ENCODE measurements around the gene MAPRE2.

The MAPRE2 gene

DNA sequence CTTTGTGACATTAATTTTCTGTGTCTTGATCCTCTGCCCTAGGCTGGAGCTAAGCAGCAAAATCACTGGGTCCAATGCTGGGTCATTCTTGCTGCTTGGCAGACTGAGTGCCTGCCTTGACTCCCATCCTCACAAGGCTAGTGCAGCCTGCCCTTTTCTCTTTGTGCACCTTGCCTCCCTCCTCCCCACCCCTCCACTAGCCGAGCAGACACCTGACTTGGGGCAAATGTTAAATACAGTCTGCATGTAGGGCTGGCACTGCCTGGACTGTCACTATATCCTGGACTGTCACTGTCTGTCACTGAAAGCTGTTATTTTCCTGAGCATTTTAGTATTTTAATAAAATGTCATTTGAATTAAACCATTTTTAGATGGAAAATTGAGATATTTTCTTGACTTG is 33.4 kb downstream of the MAPRE2 start:
- Histone ChIP-seq H3K79me2 (ENCODE audit: insufficient read depth, low read depth) (no peaks in the 10 kb centered on the region), H3K9ac (no peak overlapping the region), H3K36me3 (ENCODE audit: insufficient read depth) (no peaks in the 10 kb centered on the region), H3K4me3 (IDR thresholded peaks at IDR 0.05; ENCODE audit: insufficient read depth, low read depth, low read length) (no peak overlapping the region), H3K27me3 (ENCODE audit: insufficient read depth, low read depth) (no peaks in the 10 kb centered on the region), H3K4me2 (no peak overlapping the region), H3K27ac (no peak overlapping the region), H4K20me1 (ENCODE audit: insufficient read depth) (no peaks in the 10 kb centered on the region), H3K4me1 (ENCODE audit: low read depth, poor library complexity, severe bottlenecking) (no peaks in the 10 kb centered on the region), H2AFZ (ENCODE audit: low read depth) (no peak overlapping the region)
- TF ChIP-seq, protein P1, sequence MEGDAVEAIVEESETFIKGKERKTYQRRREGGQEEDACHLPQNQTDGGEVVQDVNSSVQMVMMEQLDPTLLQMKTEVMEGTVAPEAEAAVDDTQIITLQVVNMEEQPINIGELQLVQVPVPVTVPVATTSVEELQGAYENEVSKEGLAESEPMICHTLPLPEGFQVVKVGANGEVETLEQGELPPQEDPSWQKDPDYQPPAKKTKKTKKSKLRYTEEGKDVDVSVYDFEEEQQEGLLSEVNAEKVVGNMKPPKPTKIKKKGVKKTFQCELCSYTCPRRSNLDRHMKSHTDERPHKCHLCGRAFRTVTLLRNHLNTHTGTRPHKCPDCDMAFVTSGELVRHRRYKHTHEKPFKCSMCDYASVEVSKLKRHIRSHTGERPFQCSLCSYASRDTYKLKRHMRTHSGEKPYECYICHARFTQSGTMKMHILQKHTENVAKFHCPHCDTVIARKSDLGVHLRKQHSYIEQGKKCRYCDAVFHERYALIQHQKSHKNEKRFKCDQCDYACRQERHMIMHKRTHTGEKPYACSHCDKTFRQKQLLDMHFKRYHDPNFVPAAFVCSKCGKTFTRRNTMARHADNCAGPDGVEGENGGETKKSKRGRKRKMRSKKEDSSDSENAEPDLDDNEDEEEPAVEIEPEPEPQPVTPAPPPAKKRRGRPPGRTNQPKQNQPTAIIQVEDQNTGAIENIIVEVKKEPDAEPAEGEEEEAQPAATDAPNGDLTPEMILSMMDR (conservative IDR thresholded peaks at IDR 0.05; ENCODE audit: low read depth, low read length): no peak

DNA sequence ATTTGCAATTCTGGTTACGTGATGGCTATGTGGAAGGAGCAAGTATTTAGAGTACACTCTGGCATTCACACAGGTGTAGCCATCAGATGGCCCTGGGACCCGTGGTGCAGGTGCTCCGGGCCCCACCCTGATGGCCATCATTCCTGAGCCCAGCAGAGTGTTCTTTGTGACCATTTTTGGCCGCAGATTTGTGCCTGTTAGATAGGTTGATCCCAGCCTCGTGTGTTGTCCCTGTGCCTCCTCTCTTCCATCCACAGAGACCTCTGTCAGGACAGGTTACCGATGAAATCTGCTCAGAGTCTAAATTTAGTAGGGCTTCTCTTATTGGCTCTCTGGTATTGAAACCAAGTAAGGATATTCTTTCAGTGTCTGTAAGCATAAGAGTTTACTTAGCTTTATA is 33.9 kb downstream of the MAPRE2 start:
- Histone ChIP-seq H3K4me1 (ENCODE audit: low read depth, poor library complexity, severe bottlenecking) (no peaks in the 10 kb centered on the region), H3K36me3 (ENCODE audit: insufficient read depth) (no peaks in the 10 kb centered on the region), H4K20me1 (ENCODE audit: insufficient read depth) (no peaks in the 10 kb centered on the region), H2AFZ (ENCODE audit: low read depth) (no peak overlapping the region), H3K4me2 (no peak overlapping the region), H3K4me3 (IDR thresholded peaks at IDR 0.05; ENCODE audit: insufficient read depth, low read depth, low read length) (no peak overlapping the region), H3K27me3 (ENCODE audit: insufficient read depth, low read depth) (no peaks in the 10 kb centered on the region), H3K27ac (no peak overlapping the region), H3K9ac (no peak overlapping the region), H3K79me2 (ENCODE audit: insufficient read depth, low read depth) (no peaks in the 10 kb centered on the region)
- TF ChIP-seq, protein P1 (conservative IDR thresholded peaks at IDR 0.05; ENCODE audit: low read depth, low read length): no peak

DNA sequence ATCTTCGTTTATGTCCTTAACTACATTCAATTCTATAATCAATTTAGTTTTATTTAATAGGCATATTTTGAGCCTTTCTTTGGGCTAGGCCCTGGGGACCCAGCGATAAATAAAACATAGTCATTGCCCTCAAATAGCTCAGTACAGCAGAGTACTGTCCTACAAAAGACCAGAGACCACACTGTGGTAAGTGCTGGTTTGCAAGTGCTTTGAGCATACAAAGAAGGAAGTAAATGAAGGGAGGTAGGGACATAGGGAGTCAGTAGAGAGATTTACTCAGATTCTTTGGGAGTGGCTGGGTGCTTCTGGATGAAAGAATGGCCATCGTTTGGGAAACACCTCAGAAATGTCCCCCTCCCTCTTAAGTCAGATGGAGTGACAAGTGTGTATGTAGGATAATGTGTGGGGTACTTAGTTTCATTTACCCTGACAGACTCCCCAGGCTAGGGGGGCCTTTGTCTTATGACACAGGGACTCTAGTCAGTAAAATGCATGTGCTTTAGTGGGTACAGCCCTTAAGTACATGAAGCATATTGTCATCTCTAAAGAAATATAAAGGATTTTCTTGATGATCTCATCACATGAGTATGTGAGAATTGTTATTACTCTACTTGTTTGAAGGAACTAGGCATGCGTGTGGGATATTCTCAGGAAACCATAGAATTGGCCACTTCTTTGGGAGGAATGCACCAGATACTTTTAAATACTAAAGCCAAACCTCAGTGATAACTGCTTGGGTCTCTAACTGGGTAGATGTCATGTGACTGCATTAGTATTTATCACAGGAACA is 35.1 kb downstream of the MAPRE2 start:
- Histone ChIP-seq H3K36me3 (ENCODE audit: insufficient read depth) (no peaks in the 10 kb centered on the region), H3K27ac (no peak overlapping the region), H3K4me1 (ENCODE audit: low read depth, poor library complexity, severe bottlenecking) (no peaks in the 10 kb centered on the region), H3K9ac (no peak overlapping the region), H3K79me2 (ENCODE audit: insufficient read depth, low read depth) (no peaks in the 10 kb centered on the region), H3K4me2 (no peak overlapping the region), H3K27me3 (ENCODE audit: insufficient read depth, low read depth) (no peaks in the 10 kb centered on the region), H2AFZ (ENCODE audit: low read depth) (no peak overlapping the region), H4K20me1 (ENCODE audit: insufficient read depth) (no peaks in the 10 kb centered on the region), H3K4me3 (IDR thresholded peaks at IDR 0.05; ENCODE audit: insufficient read depth, low read depth, low read length) (no peak overlapping the region)
- TF ChIP-seq, protein P1 (conservative IDR thresholded peaks at IDR 0.05; ENCODE audit: low read depth, low read length): no peak

DNA sequence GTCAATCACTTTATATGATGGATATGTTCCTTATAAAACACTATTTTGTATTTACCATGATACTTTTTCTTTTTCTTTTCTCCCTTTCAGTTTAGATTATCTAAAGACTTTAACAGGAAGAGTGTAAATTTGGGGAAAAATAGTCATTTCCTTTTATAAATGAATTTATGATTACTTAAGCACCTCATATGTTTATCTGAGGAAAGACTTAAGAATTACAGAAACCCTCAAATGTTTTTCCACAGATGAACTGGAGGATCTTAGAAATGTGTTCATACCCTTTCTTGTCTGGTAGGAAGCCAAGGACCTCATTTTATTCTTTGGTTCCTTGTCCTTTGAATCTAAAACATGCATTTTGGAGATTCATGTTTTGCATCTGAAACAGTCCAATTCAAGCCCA is 36.7 kb downstream of the MAPRE2 start:
- TF ChIP-seq, protein P1 (conservative IDR thresholded peaks at IDR 0.05; ENCODE audit: low read depth, low read length): no peak
- peaks cover 7% of the 10 kb centered on the region for H3K4me1 ChIP-seq (ENCODE audit: low read depth, poor library complexity, severe bottlenecking)
- H4K20me1 ChIP-seq (ENCODE audit: insufficient read depth): no peaks in the 10 kb centered on the region
- H3K36me3 ChIP-seq (ENCODE audit: insufficient read depth): no peaks in the 10 kb centered on the region
- no peak overlapping the region for H2AFZ ChIP-seq (ENCODE audit: low read depth)
- no peak overlapping the region for H3K27ac ChIP-seq
- no peaks in the 10 kb centered on the region for H3K79me2 ChIP-seq (ENCODE audit: insufficient read depth, low read depth)
- no peak overlapping the region for H3K9ac ChIP-seq
- no peak overlapping the region for H3K4me2 ChIP-seq
- H3K4me3 ChIP-seq (IDR thresholded peaks at IDR 0.05; ENCODE audit: insufficient read depth, low read depth, low read length): no peak overlapping the region
- no peaks in the 10 kb centered on the region for H3K27me3 ChIP-seq (ENCODE audit: insufficient read depth, low read depth)
